MM.1S (cell line): ENCODE data around the gene RHOC.

Experiments used
- DNase-seq: peaks from one replicate; pipeline ENCODE4 v3.0.0-alpha.2; 2015
- H2AFZ ChIP-seq: fragments of 300-600 bp; sonication (generic); 2 replicates; pipeline ENCODE4 v1.6.0; 2016; ENCODE audit warnings: antibody characterized with exemption, low read length
- H3F3A ChIP-seq: fragments of 300-600 bp; sonication (generic); 2 replicates; pipeline ENCODE4 v1.6.1; 2016; ENCODE audit warnings: mild to moderate bottlenecking, antibody characterized with exemption, low read length, moderate library complexity, mixed read lengths; ENCODE audit not compliant: insufficient read depth
- H3K27ac ChIP-seq: fragments of 300-600 bp; sonication (generic); 2 replicates; pipeline ENCODE4 v1.5.1; 2016; ENCODE audit warnings: mild to moderate bottlenecking, low read length
- H3K27me3 ChIP-seq: fragments of 300-600 bp; sonication (generic); replicated peaks from 2 replicates; pipeline ENCODE4 v1.6.0; 2016; ENCODE audit warnings: low read length; ENCODE audit not compliant: insufficient read depth
- H3K36me3 ChIP-seq: fragments of 300-600 bp; sonication (generic); replicated peaks from 2 replicates; pipeline ENCODE4 v1.6.1; 2016; ENCODE audit warnings: mild to moderate bottlenecking, low read length, mixed read lengths; ENCODE audit not compliant: insufficient read depth
- H3K4me1 ChIP-seq: fragments of 300-600 bp; sonication (generic); 2 replicates; pipeline ENCODE4 v1.6.1; 2016; ENCODE audit warnings: low read length, mixed read lengths
- H3K4me2 ChIP-seq: fragments of 300-600 bp; sonication (generic); 2 replicates; pipeline ENCODE4 v1.6.0; 2016; ENCODE audit warnings: low read depth, low read length
- H3K4me3 ChIP-seq: fragments of 300-600 bp; sonication (generic); 2 replicates; pipeline ENCODE4 v1.5.1; 2016; ENCODE audit warnings: low read length, mixed read lengths
- H3K79me2 ChIP-seq: fragments of 300-600 bp; sonication (generic); 2 replicates; pipeline ENCODE4 v1.6.1; 2016; ENCODE audit warnings: mixed run types, low read length, mixed read lengths
- H3K9ac ChIP-seq: fragments of 300-600 bp; sonication (generic); 2 replicates; pipeline ENCODE4 v1.6.1; 2016; ENCODE audit warnings: low read length, mixed read lengths
- H3K9me2 ChIP-seq: fragments of 300-600 bp; sonication (generic); replicated peaks from 2 replicates; pipeline ENCODE4 v1.6.1; 2016; ENCODE audit warnings: mild to moderate bottlenecking, low read length, mixed read lengths; ENCODE audit not compliant: insufficient read depth
- H3K9me3 ChIP-seq: fragments of 300-600 bp; sonication (generic); replicated peaks from 2 replicates; pipeline ENCODE4 v1.6.1; 2016; ENCODE audit warnings: mild to moderate bottlenecking, low read length, mixed read lengths; ENCODE audit not compliant: insufficient read depth
- H4K20me1 ChIP-seq: fragments of 300-600 bp; sonication (generic); 2 replicates; pipeline ENCODE4 v1.6.1; 2016; ENCODE audit warnings: mild to moderate bottlenecking, low read length, moderate library complexity, mixed read lengths; ENCODE audit not compliant: insufficient read depth
- CTCF ChIP-seq: fragments of 300-600 bp; sonication (generic); IDR thresholded peaks from 2 replicates; pipeline ENCODE4 v1.5.1; 2016; ENCODE audit warnings: antibody characterized with exemption, low read length, mixed read lengths
- EZH2 ChIP-seq: fragments of 300-600 bp; sonication (generic); optimal IDR thresholded peaks from 2 replicates; pipeline ENCODE3; 2017; ENCODE audit warnings: low read depth, mild to moderate bottlenecking, antibody characterized with exemption, low read length, mixed read lengths
- EZH2phosphoT487 ChIP-seq: fragments of 300-600 bp; sonication (generic); IDR thresholded peaks from 2 replicates; pipeline ENCODE4 v1.6.1; 2018; ENCODE audit warnings: antibody characterized with exemption, low read length

RHOC gene

DNA sequence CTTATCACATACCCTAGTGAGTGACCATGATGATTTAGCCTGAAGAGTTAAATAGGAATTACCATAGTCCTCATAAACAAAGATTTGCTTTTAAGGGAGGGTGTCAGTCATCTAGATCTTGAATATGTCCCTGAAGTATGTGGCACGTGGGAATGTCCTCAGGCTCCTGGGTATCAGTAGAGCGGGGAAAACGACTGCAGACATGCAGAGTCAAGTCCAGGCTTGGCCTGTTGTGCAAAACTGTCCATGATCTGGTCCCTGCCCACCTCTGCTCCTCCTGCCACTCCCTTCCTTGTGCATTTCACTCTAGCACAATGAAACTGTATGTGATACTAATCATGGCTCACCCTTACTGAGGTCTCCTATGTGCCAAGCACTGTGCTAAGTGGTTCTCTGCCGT lies 19.6 kb downstream of the RHOC start:
- no peak for TF ChIP-seq EZH2phosphoT487
- TF ChIP-seq EZH2, result no peak
- TF ChIP-seq CTCF, result no peak
- Histone ChIP-seq H3K4me2 (no peak overlapping the region), H3K36me3 (no peaks in the 10 kb centered on the region), H3F3A (no peaks in the 10 kb centered on the region), H2AFZ (no peak overlapping the region), H3K9ac (no peak overlapping the region), H3K4me1 (no peaks in the 10 kb centered on the region), H3K4me3 (no peak overlapping the region), H3K9me2 (no peaks in the 10 kb centered on the region), H3K79me2 (no peaks in the 10 kb centered on the region), H3K9me3 (no peaks in the 10 kb centered on the region), H3K27me3 (no peaks in the 10 kb centered on the region), H4K20me1 (no peaks in the 10 kb centered on the region), H3K27ac (no peak overlapping the region)
- no peak for DNase-seq

- H3K27me3 ChIP-seq, result no peaks in the 10 kb centered on the region
- H3K36me3 ChIP-seq, result no peaks in the 10 kb centered on the region
- no peaks in the 10 kb centered on the region for H3K9me3 ChIP-seq
- TF ChIP-seq EZH2 (no peak), EZH2phosphoT487 (no peak), CTCF (no peak)
- no peaks in the 10 kb centered on the region for H3K4me1 ChIP-seq
- no peak overlapping the region for H3K9ac ChIP-seq
- no peak overlapping the region for H3K4me3 ChIP-seq
- H2AFZ ChIP-seq, result no peak overlapping the region
- H3K79me2 ChIP-seq, result no peaks in the 10 kb centered on the region
- H3K4me2 ChIP-seq, result no peak overlapping the region
- no peak overlapping the region for H3K27ac ChIP-seq
- no peaks in the 10 kb centered on the region for H3K9me2 ChIP-seq
- no peaks in the 10 kb centered on the region for H3F3A ChIP-seq
- DNase-seq, result no peak
- no peaks in the 10 kb centered on the region for H4K20me1 ChIP-seq
These were observed 20.1 kb downstream of the RHOC start for GRCh38 chr1:112686835-112687234.

- no peaks in the 10 kb centered on the region for H3K4me1 ChIP-seq
- TF ChIP-seq EZH2phosphoT487 (no peak), CTCF (no peak), EZH2 (no peak)
- H3K9me3 ChIP-seq, result no peaks in the 10 kb centered on the region
- H3K4me2 ChIP-seq, result no peak overlapping the region
- H3K9me2 ChIP-seq, result no peaks in the 10 kb centered on the region
- H4K20me1 ChIP-seq, result no peaks in the 10 kb centered on the region
- H3K79me2 ChIP-seq, result no peaks in the 10 kb centered on the region
- no peak overlapping the region for H3K9ac ChIP-seq
- no peaks in the 10 kb centered on the region for H3K36me3 ChIP-seq
- H3K27ac ChIP-seq, result no peak overlapping the region
- H2AFZ ChIP-seq, result no peak overlapping the region
- H3K27me3 ChIP-seq, result no peaks in the 10 kb centered on the region
- H3K4me3 ChIP-seq, result no peak overlapping the region
- no peak for DNase-seq
- no peaks in the 10 kb centered on the region for H3F3A ChIP-seq
These were observed 20.5 kb downstream of the RHOC start for GRCh38 chr1:112686417-112686816.
